ENCODE measurements around the gene LSS. TPM values are rescaled to one million over a fixed set of nuclear protein-coding genes. Genes with fewer than 3 reads are reported as not detected.
A peak's percentile ranks its signal among the peaks of the same experiment; 100 is the strongest.

The LSS gene
- total RNA-seq, 1 experiment from 2014 or later, result 121 TPM

- no peak overlapping the region for H3K4me3 ChIP-seq (ENCODE audit: low read depth, low read length)
- Mint-ChIP-seq H3K27ac (ENCODE audit: unreplicated experiment) (no peak overlapping the region), H3K9me3 (ENCODE audit: unreplicated experiment) (no peaks in the 10 kb centered on the region), H3K27me3 (ENCODE audit: insufficient read depth, unreplicated experiment) (no peaks in the 10 kb centered on the region), H3K36me3 (ENCODE audit: insufficient read depth, unreplicated experiment) (peaks cover 7% of the 10 kb centered on the region), H3K4me3 (ENCODE audit: unreplicated experiment) (no peak overlapping the region), H3K4me1 (ENCODE audit: low read depth, unreplicated experiment) (peaks cover 7% of the 10 kb centered on the region)
- no peaks in the 10 kb centered on the region for H3K9me3 ChIP-seq
- no TSS peak for BruUV-seq (replicated peaks)
- ChIA-PET CTCF (interaction anchor here (2.4 kb wide), 1 partner anchor 9 kb away, joined by 6 read pairs; no protein-coding TSS in a partner anchor), POLR2A (no interaction called here)
- DNase-seq, result no peak
- no peaks in the 10 kb centered on the region for H3K36me3 ChIP-seq (ENCODE audit: control insufficient read depth, insufficient read depth, low read length)
- no peaks in the 10 kb centered on the region for H3K4me1 ChIP-seq
- TF ChIP-seq CTCF (IDR thresholded peaks at IDR 0.05; ENCODE audit: insufficient read depth in 1 of 2, low read depth in 1 of 2, low read length in 1 of 2, severe bottlenecking in 1 of 2, unreplicated experiment in 1 of 2), result no peak
- H3K27me3 ChIP-seq (replicated peaks; ENCODE audit: control insufficient read depth, insufficient read depth, low read length), result no peaks in the 10 kb centered on the region
- intact Hi-C loops (cut with micrococcal nuclease; ENCODE audit: unreplicated experiment), result no loop called here
Measured at GRCh38 chr21:46152927-46153246, 75.7 kb downstream of the LSS start.

- no peaks in the 10 kb centered on the region for H3K27me3 ChIP-seq (replicated peaks; ENCODE audit: control insufficient read depth, insufficient read depth, low read length)
- ChIA-PET POLR2A (no interaction called here), CTCF (interaction anchor here (2.4 kb wide), 1 partner anchor 9 kb away, joined by 6 read pairs; no protein-coding TSS in a partner anchor)
- no peak overlapping the region for H3K27ac Mint-ChIP-seq (ENCODE audit: unreplicated experiment)
- no peaks in the 10 kb centered on the region for H3K27me3 Mint-ChIP-seq (ENCODE audit: insufficient read depth, unreplicated experiment)
- DNase-seq, result no peak
- H3K4me1 Mint-ChIP-seq (ENCODE audit: low read depth, unreplicated experiment), result peaks cover 7% of the 10 kb centered on the region
- H3K36me3 Mint-ChIP-seq (ENCODE audit: insufficient read depth, unreplicated experiment), result peaks cover 4% of the 10 kb centered on the region
- peaks cover 2% of the 10 kb centered on the region; the same call in 1 of the 2 replicates for H3K4me1 ChIP-seq
- intact Hi-C loops (cut with micrococcal nuclease; ENCODE audit: unreplicated experiment), result no loop called here
- no peak for TF ChIP-seq CTCF (IDR thresholded peaks at IDR 0.05; ENCODE audit: insufficient read depth in 1 of 2, low read depth in 1 of 2, low read length in 1 of 2, severe bottlenecking in 1 of 2, unreplicated experiment in 1 of 2)
- no peak overlapping the region for H3K4me3 Mint-ChIP-seq (ENCODE audit: unreplicated experiment)
- BruUV-seq (replicated peaks), result no TSS peak
- no peaks in the 10 kb centered on the region for H3K9me3 ChIP-seq
- H3K4me3 ChIP-seq (ENCODE audit: low read depth, low read length), result no peak overlapping the region
- no peaks in the 10 kb centered on the region for H3K36me3 ChIP-seq (ENCODE audit: control insufficient read depth, insufficient read depth, low read length)
- no peaks in the 10 kb centered on the region for H3K9me3 Mint-ChIP-seq (ENCODE audit: unreplicated experiment)
Measured at GRCh38 chr21:46151989-46152926, 76.3 kb downstream of the LSS start.

GRCh38 chr21:46151261-46151988 is 77.1 kb downstream of the LSS start:
- no peaks in the 10 kb centered on the region for H3K9me3 Mint-ChIP-seq (ENCODE audit: unreplicated experiment)
- CTCF ChIA-PET, result no interaction called here
- intact Hi-C loops (cut with micrococcal nuclease; ENCODE audit: unreplicated experiment), result no loop called here
- DNase-seq, result peak in 1 of 2 experiments; percentile 32
- no peak overlapping the region for H3K4me3 ChIP-seq (ENCODE audit: low read depth, low read length)
- H3K4me1 ChIP-seq, result peaks cover 7% of the 10 kb centered on the region; the same call in 1 of the 2 replicates
- H3K9me3 ChIP-seq, result no peaks in the 10 kb centered on the region
- no peak for TF ChIP-seq CTCF (IDR thresholded peaks at IDR 0.05; ENCODE audit: insufficient read depth in 1 of 2, low read depth in 1 of 2, low read length in 1 of 2, severe bottlenecking in 1 of 2, unreplicated experiment in 1 of 2)
- no peaks in the 10 kb centered on the region for H3K27me3 ChIP-seq (replicated peaks; ENCODE audit: control insufficient read depth, insufficient read depth, low read length)
- peaks cover 4% of the 10 kb centered on the region for H3K36me3 Mint-ChIP-seq (ENCODE audit: insufficient read depth, unreplicated experiment)
- no peak overlapping the region for H3K27ac Mint-ChIP-seq (ENCODE audit: unreplicated experiment)
- peaks cover 7% of the 10 kb centered on the region for H3K4me1 Mint-ChIP-seq (ENCODE audit: low read depth, unreplicated experiment)
- POLR2A ChIA-PET, result no interaction called here
- BruUV-seq (replicated peaks), result no TSS peak
- no peaks in the 10 kb centered on the region for H3K36me3 ChIP-seq (ENCODE audit: control insufficient read depth, insufficient read depth, low read length)
- no peaks in the 10 kb centered on the region for H3K27me3 Mint-ChIP-seq (ENCODE audit: insufficient read depth, unreplicated experiment)
- H3K4me3 Mint-ChIP-seq (ENCODE audit: unreplicated experiment), result no peak overlapping the region
